BLaER1 treated with 17β-estradiol and CSF1 and Interleukin-3, amounts not matched to agents 10 nM and 100 nM (cell line): ENCODE data around the gene SEPTIN11.
"Not testable (repeated sequence)": the region's sequence is repeated elsewhere in the genome, so short reads cannot be mapped to it uniquely, and the experiment has no call there.

Experiments
- H3K27ac ChIP-seq, 11 experiments: shearing (Covaris generic); formaldehyde crosslinking; 2 replicates each; pipeline ENCODE4 v1.8.1; 2022
- H3K27me3 ChIP-seq, 11 experiments: shearing (Covaris generic); formaldehyde crosslinking; 2 replicates each; pipeline ENCODE4 v1.8.1; 2022
- H3K36me3 ChIP-seq, 11 experiments: shearing (Covaris generic); formaldehyde crosslinking; 2 replicates each; pipeline ENCODE4 v1.8.1; 2022
- H3K4me1 ChIP-seq, 10 experiments: shearing (Covaris generic); formaldehyde crosslinking; 2 replicates each; pipeline ENCODE4 v1.8.1; 2022
- H3K4me2 ChIP-seq, 11 experiments: shearing (Covaris generic); formaldehyde crosslinking; 2 replicates each; pipeline ENCODE4 v1.8.1; 2022
- H3K4me3 ChIP-seq, 10 experiments: shearing (Covaris generic); formaldehyde crosslinking; 2 replicates each; pipeline ENCODE4 v1.8.1; 2022
- H3K9ac ChIP-seq, 11 experiments: shearing (Covaris generic); formaldehyde crosslinking; 2 replicates each; pipeline ENCODE4 v1.8.1; 2022
- H3K9me3 ChIP-seq, 11 experiments: shearing (Covaris generic); formaldehyde crosslinking; replicated peaks in 1 of 11; 2 replicates each; pipeline ENCODE4 v1.8.1; 2022
- H4K20me1 ChIP-seq, 11 experiments: shearing (Covaris generic); formaldehyde crosslinking; 2 replicates each; pipeline ENCODE4 v1.8.1; 2022
- Cebpa-rat ChIP-seq, 11 experiments: shearing (Covaris generic); IDR thresholded peaks; 2 replicates each; pipeline ENCODE4 v1.8.1; 2022

Gene SEPTIN11

GRCh38 chr4:76955182-76955581 is 5.6 kb downstream of the SEPTIN11 start:
- Histone ChIP-seq H3K4me2 (no peak overlapping the region), H4K20me1 (peaks cover 23 to 92% (median 61%) of the 10 kb centered on the region in 11 experiments; a peak in 19 of 22 replicates), H3K27me3 (no peaks in the 10 kb centered on the region), H3K9me3 (no peaks in the 10 kb centered on the region), H3K9ac (no peak overlapping the region), H3K4me3 (no peak overlapping the region), H3K4me1 (peaks cover 18 to 25% (median 21%) of the 10 kb centered on the region in 10 experiments; a peak in 19 of 20 replicates), H3K36me3 (peaks cover 0 to 57% (median 37%) of the 10 kb centered on the region in 11 experiments; a peak in 17 of 22 replicates), H3K27ac (no peak overlapping the region)
- TF ChIP-seq Cebpa-rat (IDR thresholded peaks at IDR 0.05), result no peak

GRCh38 chr4:76957004-76957738 is 7.6 kb downstream of the SEPTIN11 start:
- Histone ChIP-seq H3K27ac (no peak overlapping the region), H4K20me1 (peaks cover 13 to 85% (median 55%) of the 10 kb centered on the region in 11 experiments; a peak in 18 of 22 replicates), H3K4me2 (peak overlapping the region in 1 of 11 experiments; percentile 13; a peak in 1 of 22 replicates), H3K9ac (no peak overlapping the region), H3K9me3 (no peaks in the 10 kb centered on the region), H3K4me1 (peaks cover 8 to 15% (median 9%) of the 10 kb centered on the region in 10 experiments; a peak in 18 of 20 replicates), H3K27me3 (no peaks in the 10 kb centered on the region), H3K36me3 (peaks cover 0 to 64% (median 40%) of the 10 kb centered on the region in 11 experiments; a peak in 18 of 22 replicates), H3K4me3 (no peak overlapping the region)
- TF ChIP-seq Cebpa-rat (IDR thresholded peaks at IDR 0.05), result no peak

- peaks cover 0 to 5% (median 0%) of the 10 kb centered on the region in 11 experiments; a peak in 3 of 22 replicates for H3K9me3 ChIP-seq
These were observed 9.3 kb downstream of the SEPTIN11 start for GRCh38 chr4:76958891-76959290.

GRCh38 chr4:76960014-76960413 is 10.5 kb downstream of the SEPTIN11 start:
- Histone ChIP-seq H3K4me3 (no peak overlapping the region), H3K36me3 (peaks cover 0 to 62% (median 42%) of the 10 kb centered on the region in 11 experiments; a peak in 18 of 22 replicates), H4K20me1 (peaks cover 3 to 65% (median 33%) of the 10 kb centered on the region in 11 experiments; a peak in 15 of 22 replicates), H3K27me3 (no peaks in the 10 kb centered on the region), H3K9me3 (peaks cover 0 to 9% (median 0%) of the 10 kb centered on the region in 11 experiments; a peak in 4 of 22 replicates), H3K4me2 (no peak overlapping the region), H3K27ac (no peak overlapping the region), H3K9ac (no peak overlapping the region), H3K4me1 (peaks cover 0 to 5% (median 0%) of the 10 kb centered on the region in 10 experiments; a peak in 1 of 20 replicates)
- TF ChIP-seq Cebpa-rat (IDR thresholded peaks at IDR 0.05), result no peak

More at GRCh38 chr4:76958891-76959290, 9.3 kb downstream of the SEPTIN11 start:
- Histone ChIP-seq H3K36me3 (peaks cover 0 to 58% (median 40%) of the 10 kb centered on the region in 11 experiments; a peak in 18 of 22 replicates), H3K4me1 (peaks cover 0 to 5% (median 0%) of the 10 kb centered on the region in 10 experiments; a peak in 2 of 20 replicates), H3K9ac (no peak overlapping the region), H3K4me3 (no peak overlapping the region), H3K27me3 (no peaks in the 10 kb centered on the region), H4K20me1 (peaks cover 12 to 76% (median 40%) of the 10 kb centered on the region in 11 experiments; a peak in 16 of 22 replicates), H3K4me2 (no peak overlapping the region), H3K27ac (no peak overlapping the region)
- TF ChIP-seq Cebpa-rat (IDR thresholded peaks at IDR 0.05), result no peak

- no peak overlapping the region for H3K27ac ChIP-seq
- peaks cover 0 to 5% (median 0%) of the 10 kb centered on the region in 10 experiments; a peak in 3 of 20 replicates for H3K4me1 ChIP-seq
- no peak for TF ChIP-seq Cebpa-rat (IDR thresholded peaks at IDR 0.05)
- no peak overlapping the region for H3K4me2 ChIP-seq
- no peaks in the 10 kb centered on the region for H3K27me3 ChIP-seq
- peaks cover 0 to 54% (median 36%) of the 10 kb centered on the region in 11 experiments; a peak in 20 of 22 replicates for H3K36me3 ChIP-seq
- H3K9ac ChIP-seq, result no peak overlapping the region
- H4K20me1 ChIP-seq, result peaks cover 0 to 40% (median 11%) of the 10 kb centered on the region in 11 experiments; a peak in 11 of 22 replicates
- H3K9me3 ChIP-seq, result peaks cover 0 to 20% (median 9%) of the 10 kb centered on the region in 11 experiments; a peak in 9 of 22 replicates
- no peak overlapping the region for H3K4me3 ChIP-seq
These were observed 13.0 kb downstream of the SEPTIN11 start for GRCh38 chr4:76962406-76963130.

DNA sequence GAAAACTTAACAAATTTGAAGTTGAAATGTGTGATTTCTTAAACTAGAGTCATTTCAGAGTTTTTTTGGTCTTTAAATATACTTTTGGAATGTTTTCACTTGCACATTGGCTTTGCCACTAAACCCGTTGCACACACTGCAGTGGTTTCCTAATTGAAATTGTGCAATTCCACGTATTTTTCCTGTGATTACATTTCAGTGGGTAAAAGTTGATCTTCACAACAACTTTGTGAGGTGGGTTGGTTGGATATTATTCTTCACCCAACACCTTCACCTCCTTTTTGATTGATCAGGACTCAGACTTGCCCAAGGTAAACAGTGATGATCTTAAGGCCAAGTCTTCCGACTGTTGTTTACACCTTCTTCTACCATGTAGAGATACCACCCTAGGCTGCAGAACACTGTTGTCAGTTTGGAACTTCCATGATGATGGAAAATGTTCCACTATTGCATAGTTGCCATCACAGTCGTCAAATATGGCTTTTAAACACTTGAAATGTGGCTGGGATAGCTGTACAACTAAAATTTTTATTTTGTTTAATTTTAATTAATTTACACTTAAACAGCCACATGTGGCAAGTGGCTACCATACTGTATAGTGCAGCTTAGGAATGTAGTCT is 13.7 kb downstream of the SEPTIN11 start:
- no peak for TF ChIP-seq Cebpa-rat (IDR thresholded peaks at IDR 0.05)
- H4K20me1 ChIP-seq, result peaks cover 0 to 34% (median 8%) of the 10 kb centered on the region in 11 experiments; a peak in 10 of 22 replicates
- H3K36me3 ChIP-seq, result peaks cover 0 to 54% (median 35%) of the 10 kb centered on the region in 11 experiments; a peak in 20 of 22 replicates
- peaks cover 0 to 20% (median 10%) of the 10 kb centered on the region in 11 experiments; a peak in 11 of 22 replicates for H3K9me3 ChIP-seq
- no peak overlapping the region for H3K27ac ChIP-seq
- H3K4me3 ChIP-seq, result no peak overlapping the region
- H3K27me3 ChIP-seq, result no peaks in the 10 kb centered on the region
- H3K9ac ChIP-seq, result no peak overlapping the region
- no peak overlapping the region for H3K4me2 ChIP-seq
- H3K4me1 ChIP-seq, result peaks cover 0 to 5% (median 0%) of the 10 kb centered on the region in 10 experiments; a peak in 3 of 20 replicates

DNA sequence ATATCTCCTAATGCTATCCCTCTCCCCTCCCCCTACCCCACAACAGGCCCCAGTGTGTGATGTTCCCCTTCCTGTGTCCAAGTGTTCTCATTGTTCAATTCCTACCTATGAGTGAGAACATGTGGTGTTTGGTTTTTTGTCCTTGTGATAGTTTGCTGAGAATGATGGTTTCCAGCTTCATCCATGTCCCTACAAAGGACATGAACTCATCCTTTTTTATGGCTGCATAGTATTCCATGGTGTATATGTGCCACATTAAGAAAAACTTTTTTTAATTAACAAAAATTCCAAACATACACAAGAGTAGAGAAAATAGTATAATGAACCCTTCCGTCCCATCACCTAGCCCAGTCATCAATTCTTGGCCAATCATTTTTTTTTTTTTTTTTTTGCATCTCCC is 14.4 kb downstream of the SEPTIN11 start:
- Histone ChIP-seq H3K9me3 (peaks cover 0 to 20% (median 10%) of the 10 kb centered on the region in 11 experiments; a peak in 11 of 22 replicates), H3K36me3 (peaks cover 0 to 48% (median 31%) of the 10 kb centered on the region in 11 experiments; a peak in 20 of 22 replicates), H4K20me1 (peaks cover 0 to 31% (median 6%) of the 10 kb centered on the region in 11 experiments; a peak in 7 of 22 replicates)
- H3K4me1 ChIP-seq, H3K4me3 ChIP-seq, H3K27ac ChIP-seq, H3K4me2 ChIP-seq, H3K27me3 ChIP-seq, H3K9ac ChIP-seq: not testable (repeated sequence)

DNA sequence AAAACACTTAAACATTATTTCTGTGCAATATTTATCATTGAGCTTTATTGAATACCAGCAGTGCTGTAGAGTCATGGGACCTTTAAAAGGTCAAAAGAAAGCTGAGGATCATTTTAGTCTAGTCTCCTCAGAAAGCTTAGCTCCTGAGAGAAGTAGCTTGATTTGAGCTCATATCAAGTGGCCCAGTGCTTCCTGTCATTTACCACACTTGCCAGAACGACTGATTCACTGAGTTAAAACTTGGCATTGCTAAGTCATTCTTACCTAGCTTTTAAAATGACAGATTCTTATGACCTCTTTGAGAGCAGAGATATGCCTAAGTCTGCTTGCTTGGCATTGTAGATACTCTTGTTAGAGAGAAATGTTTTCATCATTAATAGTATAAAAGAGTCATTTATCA is 15.2 kb downstream of the SEPTIN11 start:
- no peak for TF ChIP-seq Cebpa-rat (IDR thresholded peaks at IDR 0.05)
- H3K36me3 ChIP-seq, result peaks cover 0 to 44% (median 26%) of the 10 kb centered on the region in 11 experiments; a peak in 16 of 22 replicates
- no peak overlapping the region for H3K27ac ChIP-seq
- no peaks in the 10 kb centered on the region for H3K27me3 ChIP-seq
- H4K20me1 ChIP-seq, result peaks cover 0 to 33% (median 7%) of the 10 kb centered on the region in 11 experiments; a peak in 8 of 22 replicates
- no peak overlapping the region for H3K4me3 ChIP-seq
- H3K9ac ChIP-seq, result no peak overlapping the region
- no peak overlapping the region for H3K4me2 ChIP-seq
- peaks cover 0 to 20% (median 10%) of the 10 kb centered on the region in 11 experiments; a peak in 11 of 22 replicates for H3K9me3 ChIP-seq
- H3K4me1 ChIP-seq, result peaks cover 0 to 5% (median 0%) of the 10 kb centered on the region in 10 experiments; a peak in 3 of 20 replicates
